NCI-H1436 (cell line): ENCODE results near the gene PLPP3.

Experiments used
- DNase-seq: peaks from one replicate; lab custom pipeline; 2025; lab: John Stamatoyannopoulos, UW

The PLPP3 gene

DNA sequence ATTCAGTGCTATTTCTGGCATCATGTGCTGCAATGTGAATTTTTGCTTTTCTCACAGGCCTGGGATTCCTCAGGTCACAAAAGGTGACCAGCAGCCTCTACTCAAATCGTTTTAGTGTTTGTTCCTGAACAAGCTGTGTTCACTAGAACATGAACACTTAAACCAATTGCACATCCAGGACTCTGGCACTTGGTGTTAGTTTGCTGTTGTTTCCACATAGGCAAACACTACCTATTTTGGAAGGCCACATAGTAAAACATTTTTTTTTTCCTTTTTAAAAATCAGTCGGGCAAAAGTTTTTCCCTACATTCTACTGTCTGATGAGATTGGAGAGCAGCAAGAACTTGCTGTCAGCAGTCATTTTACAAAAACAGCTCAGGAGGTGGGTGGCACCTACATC, 83.2 kb downstream of the PLPP3 start:
- DNase-seq, result no peak

DNA sequence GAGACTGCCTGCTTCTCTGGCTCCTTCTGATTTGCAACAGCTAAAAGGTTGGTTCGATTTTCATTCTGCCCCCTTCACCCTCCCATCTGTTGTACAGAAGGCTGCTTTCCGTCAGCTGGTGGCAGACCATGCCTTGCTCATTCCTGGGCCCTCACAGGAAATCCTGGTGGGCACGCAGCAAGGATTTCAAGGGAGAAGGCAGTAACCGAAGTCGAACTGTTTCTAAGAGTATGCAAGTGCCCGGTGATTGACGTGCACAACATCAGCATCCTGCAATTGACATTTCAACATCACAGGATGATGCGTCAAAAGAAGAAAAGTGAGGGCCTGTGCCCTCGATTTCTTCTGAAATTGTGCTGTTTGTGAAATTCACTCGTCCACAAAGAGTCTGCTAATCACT, 83.8 kb downstream of the PLPP3 start:
- no peak for DNase-seq

DNA sequence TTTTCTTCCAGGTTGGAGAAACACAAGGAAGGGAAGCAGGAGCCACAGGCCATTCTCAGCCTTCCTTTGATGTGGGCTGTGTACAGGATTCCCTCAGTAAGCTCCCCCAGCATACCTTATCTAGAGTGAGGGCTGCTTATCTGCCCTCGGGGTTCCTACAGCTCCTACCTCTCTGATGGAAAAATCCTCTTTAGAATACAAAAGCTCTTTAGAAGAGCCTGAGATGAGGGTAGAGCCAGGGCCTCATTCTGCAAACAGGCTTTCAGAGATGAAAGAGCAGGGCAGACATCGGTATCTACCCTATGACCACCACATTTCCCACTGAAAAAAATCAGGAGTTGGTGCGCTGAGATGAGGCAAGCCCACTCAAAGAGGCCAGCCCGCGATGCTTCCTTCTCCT, 85.1 kb downstream of the PLPP3 start:
- no peak for DNase-seq

DNA sequence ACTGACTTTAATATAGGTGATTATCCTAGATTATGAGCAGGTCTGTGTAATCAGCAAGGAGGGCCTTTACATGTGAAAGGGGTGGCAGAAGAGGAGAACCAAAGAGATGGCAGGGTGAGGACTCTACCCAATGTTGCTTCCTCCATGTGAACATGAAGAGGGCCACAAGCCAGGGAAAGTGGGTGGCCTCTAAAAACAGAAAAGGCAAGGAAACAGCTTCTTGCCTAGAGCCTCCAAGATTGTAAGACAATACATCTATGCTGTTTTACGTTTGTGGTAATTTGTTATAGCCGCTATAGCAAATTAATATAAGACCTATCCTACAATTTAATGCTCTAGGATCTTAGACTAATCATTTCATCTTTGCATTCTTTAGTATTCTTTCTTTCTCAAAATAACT, 85.5 kb downstream of the PLPP3 start:
- no peak for DNase-seq

DNA sequence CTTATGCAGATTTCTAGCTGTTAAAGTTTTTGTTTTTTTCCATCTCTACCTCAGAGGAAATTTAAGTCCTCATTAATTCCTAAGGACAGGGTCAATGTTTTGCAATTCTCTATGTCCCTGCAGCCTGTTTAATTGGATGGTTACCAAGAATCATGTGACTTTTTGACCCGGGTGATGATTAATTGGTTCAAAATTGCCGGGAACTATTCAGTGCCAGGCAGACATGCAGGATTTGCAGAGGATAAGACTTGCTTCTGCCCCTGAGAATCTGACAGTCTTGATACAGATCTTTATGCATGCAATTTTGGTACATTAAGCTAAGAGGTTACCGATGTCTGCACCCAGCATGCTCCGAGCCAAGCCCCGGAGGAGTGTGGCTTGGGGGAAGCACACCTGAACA, 87.9 kb downstream of the PLPP3 start:
- no peak for DNase-seq

DNA sequence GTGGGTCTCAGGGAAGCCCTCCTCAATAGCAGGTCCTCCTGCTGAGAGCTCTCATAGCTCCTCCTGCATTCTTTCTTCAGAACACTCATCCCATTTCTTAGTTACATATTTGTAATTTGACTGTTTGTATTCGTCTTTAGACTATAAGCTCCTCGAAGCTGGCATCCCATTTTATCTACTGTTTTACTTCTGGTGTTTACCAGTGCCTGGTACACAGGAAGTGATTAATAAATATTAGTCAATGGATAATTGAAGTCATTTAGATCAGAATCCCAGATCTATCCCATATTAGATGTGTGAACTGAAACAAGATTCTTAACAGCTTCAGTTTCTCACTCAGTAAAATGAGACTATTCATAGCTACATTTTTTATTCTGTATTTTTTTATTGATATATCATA, 88.7 kb downstream of the PLPP3 start:
- no peak for DNase-seq

DNA sequence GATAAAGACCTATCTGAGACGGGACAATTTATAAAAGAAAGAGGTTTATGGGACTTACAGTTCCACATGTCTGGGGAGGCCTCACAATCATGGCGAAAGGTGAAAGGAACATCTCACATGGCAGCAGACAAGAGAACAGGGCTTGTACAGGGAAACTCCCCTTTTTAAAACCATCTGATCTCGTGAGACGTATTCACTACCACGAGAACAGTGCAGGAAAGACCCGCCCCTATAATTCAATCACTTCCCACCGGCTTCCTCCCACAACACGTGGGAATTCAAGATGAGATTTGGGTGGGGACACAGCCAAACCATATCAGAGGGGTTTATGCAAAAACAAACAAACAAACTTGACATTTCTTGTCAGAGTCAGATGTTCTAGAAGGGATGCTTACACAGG, 89.7 kb downstream of the PLPP3 start:
- no peak for DNase-seq

DNA sequence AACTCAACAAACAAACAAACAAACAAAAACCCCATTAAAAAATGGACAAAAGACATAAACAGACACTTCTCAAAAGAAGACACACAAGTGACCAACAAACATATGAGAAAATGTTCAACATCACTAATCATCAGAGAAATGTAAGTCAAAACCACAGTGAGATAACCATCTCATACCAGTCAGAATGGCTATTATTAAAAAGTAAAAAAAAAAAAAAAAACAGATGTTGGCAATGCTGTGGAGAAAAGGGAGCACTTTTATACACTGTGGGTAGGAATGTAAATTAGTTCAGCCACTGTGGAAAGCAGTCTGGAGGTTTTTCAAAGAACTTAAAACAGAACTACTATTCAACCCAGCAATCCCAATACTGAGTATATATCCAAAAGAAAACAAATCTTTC, 94.7 kb downstream of the PLPP3 start:
- DNase-seq, result no peak

DNA sequence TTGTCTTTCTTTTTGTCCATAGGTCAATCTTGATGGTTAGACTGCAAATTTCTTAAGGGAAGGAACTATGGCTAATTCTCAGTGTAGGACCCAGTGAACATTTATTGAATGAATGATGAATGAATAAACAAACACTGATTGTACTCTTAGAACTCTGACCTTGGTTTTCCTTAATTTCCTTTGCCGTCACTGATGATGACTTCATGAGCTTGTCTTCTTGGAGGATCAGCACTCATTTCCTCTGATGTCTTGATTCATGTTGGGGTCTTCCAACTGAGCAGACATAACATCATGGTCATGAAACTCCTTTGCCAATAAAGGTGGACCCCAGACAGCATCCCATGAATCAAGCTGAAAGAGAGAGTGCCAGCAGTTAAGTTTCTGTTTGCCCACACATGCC, 96.3 kb downstream of the PLPP3 start:
- DNase-seq, result no peak

DNA sequence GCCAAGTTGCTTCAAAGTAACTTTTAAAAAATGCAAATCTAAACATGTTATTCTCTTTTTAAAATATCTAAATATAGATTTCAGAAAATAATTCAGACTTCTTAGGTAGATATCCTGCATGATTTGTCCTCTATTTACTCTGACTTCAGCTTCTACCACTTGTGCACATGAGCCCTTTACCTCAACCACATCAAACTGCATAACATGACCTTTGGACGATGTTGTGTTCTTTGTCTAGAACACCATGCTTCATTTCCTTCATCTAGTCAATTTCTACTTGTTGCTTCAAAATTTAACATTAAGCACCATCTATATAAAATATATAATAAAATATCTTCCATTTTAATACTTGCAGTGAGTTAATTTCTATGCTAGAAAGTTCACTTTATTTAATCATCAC, 96.9 kb downstream of the PLPP3 start:
- DNase-seq, result no peak

DNA sequence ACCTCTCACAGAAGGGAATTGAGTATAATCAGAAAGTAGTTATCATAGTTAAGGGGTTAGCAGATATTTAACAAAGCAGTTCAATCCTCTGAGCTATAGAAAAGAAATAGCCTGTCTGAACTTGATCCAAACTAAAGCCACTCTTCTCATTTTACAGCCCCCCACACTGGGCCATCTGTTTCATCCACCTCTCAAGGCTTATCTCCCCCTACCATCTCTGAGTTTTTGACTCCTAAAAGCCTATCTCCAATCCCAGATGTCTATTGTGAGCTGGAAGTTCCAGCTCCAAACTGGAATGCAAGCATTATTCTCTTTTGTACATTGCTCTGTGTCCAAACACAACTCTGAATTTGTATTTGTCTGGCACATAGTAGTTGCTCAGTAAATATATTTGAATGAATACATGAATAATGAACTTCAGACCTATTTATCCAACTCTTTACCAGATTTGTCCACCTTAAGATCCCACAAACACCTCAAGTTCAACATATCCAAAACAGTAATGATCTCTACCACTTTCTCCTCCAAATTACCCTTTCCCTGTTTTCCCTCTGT, 98.1 kb downstream of the PLPP3 start:
- no peak for DNase-seq

DNA sequence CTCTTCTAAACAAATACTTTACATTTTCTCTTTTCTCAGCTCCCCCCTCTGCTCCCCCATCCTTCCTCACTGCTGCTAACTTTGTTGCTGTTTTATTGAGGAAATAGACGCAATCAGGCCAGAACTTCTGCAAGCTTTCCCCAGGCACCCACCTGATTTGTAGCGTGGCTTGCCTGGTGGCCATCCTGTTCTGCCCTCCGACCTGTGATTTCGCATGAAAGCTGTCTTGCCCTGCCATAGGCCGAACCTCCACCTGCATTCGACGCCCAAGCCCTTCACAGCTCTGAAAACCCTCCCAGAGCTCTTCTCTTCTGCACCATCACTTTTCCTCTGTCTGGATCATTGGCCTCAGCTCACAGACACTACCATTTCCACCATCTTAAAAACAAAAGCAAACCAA, 100.6 kb downstream of the PLPP3 start:
- no peak for DNase-seq

DNA sequence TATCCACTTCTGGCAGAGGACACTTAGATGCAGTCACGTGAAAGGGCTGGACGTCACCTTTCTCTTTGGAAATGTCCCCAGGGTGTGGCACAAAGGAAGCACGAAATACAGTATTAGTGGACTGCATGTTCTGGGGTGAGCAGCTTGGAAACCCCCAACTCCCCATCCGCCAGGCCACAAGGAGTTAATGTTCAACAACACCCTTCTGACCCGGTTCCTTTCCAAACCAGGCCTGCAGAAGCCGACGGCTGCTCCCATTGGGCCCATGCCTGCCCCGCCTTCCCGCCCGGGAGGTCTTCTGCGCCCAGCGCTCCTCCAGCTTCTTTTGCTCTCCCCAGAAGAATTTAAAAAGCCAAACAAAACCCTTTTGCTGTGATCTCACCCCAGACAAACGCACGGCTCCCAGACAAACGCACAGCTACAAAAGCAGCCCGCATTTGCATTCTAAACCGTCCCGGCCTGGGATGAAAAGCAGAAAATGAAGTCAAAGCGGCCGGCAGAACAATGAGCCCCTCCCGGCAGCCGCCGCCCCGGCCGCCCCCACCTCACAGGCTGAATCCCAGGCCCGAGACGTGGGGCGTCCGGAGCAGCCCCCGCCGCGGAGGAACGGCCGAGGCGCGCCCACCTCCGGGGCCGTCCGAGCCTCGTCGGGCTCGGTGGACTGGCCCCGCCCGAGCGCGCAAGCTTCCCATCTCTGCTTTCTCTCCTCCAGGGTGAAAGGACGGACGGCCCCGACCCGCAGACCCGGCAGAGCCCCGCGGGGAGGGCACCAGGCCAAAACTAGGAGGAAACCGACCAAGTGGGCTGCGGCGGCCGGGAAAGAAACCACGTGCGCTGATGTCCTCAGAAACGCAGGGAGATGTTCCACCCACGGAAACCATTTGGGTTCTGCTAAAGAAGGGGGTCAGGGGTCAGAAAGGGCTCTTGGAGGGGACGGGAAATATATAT, 101.9 kb downstream of the PLPP3 start:
- no peak for DNase-seq

DNA sequence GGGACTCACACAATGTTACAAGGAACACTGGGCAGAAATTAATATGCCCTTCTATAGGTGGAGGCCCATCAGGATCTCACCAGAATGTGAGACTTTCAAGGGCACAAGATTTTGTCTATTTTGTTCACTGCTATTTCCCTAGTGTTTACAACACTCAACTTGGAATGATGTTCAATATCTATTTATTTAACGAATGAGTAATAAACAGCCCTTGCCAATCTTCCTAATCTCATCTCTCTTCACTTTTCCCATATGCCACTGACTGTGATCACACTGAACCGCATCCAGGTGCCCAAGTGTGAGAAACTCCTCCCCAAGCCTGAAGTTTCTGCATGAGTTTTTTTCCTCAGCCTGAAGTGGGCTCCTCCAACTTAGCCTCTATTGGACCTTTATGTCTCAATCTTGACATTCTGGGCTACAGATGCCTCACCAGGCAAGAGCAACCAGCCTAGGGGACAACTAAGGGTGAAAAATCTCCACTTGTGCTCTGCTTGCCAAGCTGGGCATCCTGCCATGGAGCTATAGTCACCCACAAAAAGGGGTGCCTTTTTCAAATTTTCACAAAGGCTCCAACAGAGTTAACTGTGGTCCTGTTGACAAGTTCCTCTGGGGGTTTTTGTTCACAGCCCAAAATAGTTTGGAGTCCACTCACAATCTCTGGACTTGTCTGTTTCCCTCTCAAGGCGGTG, 105.6 kb downstream of the PLPP3 start:
- no peak for DNase-seq

DNA sequence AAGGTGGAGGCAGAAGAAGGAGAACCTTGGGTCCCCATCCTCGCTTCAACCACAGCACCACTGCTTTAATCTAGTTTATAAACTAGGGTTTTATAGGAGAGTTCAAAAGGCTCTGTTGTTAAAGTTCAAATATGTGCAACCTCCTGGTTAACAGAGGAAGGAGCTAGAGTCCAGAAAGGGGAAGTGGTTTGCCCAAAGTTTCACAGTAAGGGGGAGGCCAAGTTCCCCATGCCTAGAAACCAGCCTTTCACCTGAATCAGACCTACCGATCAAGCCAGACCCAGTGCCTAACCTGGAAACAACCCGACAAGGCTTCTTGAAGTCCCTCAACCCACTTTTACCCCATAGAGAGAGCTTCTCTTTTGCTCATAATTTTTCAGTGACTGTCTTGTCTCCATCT, 106.5 kb downstream of the PLPP3 start:
- no peak for DNase-seq

DNA sequence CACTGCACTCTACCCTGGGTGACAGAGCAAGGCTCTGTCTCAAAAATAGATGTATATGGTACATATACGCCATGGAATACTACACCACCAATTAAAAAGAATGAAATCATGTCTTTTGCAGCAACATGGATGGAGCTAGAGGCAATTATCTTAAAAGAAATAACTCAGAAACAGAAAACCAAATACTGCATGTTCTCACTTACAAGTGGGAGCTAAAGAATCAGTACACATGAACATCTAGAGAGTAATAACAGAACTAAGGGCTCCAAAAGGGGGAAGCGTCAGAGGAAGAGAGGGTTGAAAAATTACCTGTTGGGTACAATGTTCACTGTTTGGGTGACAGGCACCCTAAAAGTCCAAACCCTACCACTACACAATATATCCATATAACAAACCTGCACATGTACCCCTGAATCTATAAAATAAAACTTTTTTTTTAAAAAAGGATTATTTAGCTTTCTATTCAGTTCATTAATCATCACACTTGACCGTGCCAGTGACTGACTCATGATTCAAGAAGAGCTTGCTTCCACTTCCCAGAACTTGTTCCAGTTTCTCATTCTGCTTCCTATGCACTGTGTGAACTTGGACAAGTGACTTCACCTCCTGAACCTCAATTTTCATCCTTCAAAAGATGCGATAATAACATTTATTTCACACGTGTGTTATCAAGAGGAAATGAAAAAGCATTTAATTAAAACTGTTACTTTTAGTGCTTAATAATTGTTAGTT, 109.6 kb downstream of the PLPP3 start:
- DNase-seq, result no peak

DNA sequence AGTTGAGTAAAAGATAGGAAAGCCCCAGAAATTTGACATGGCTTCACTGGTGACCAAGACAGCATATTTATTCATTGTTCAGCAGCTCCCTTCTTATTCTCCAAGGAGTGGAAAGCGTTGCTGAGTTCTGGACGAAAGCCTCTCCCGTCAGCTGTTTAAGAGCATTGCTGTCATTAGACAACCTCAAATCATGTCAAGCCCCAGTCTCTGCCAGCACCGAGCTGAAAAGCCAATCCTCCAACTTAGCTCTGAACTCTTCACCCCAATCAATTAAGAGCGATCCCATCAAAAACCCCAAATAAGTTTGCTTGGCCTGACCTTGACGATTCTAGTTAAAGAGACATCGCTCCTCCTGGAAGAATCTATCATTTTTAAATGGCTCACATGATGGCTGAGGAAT, 110.8 kb downstream of the PLPP3 start:
- no peak for DNase-seq

DNA sequence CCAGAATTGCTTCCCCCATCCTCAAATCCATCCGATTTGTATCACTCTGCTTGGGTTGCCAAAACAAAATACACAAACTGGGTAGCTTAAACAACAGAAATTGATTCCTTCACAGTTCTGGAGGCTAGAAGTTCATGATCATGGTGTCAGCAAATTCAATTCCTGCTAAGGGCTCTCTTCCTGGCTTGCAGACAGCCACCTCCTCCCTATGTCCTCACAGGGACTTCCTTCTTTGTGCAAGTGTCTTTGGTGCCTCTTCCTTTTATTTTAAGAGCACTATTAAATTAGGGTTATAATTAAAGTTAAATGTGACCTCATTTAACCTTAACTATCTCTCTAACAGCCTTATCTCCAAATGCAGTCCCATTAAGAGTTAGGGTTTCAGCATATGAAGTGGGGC, 112.8 kb downstream of the PLPP3 start:
- DNase-seq, result no peak

DNA sequence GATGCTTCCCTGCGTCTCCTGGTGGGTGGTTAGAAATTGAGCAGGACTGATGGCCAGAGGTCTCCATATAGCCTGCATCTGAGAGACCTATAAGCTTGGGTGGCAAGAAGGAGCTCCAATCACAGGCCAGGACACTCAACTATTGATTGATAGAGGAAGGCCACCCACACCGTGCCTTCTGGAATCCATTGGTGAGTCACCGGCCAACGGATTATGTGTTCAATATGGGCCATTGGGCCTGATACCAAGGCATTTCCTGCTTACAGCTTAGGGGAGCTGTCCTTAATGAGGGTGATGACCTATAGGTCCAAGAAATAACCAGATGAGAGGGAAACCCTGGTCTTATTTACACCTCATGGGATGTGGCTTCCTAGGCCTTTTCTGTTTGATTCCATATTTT, 115.1 kb downstream of the PLPP3 start:
- no peak for DNase-seq

DNA sequence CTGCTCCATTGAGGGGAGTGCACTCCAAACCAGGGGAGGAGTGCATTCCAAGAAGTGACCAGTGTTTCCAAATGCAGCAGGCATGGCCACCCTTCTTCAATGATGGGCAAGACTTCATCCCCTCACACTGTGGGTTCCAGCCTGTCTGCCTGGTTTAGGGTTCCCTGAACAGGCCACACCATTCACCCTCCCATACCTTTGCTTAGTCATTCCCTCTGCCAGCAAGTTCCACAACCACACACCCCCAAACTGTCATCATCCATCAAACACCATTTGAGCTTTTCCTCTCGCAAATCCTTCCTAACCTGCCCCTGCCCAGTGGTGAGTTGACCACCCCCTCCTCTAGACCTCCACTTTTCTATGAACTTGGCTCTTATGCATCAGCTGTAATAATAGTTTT, 116.0 kb downstream of the PLPP3 start:
- no peak for DNase-seq

DNA sequence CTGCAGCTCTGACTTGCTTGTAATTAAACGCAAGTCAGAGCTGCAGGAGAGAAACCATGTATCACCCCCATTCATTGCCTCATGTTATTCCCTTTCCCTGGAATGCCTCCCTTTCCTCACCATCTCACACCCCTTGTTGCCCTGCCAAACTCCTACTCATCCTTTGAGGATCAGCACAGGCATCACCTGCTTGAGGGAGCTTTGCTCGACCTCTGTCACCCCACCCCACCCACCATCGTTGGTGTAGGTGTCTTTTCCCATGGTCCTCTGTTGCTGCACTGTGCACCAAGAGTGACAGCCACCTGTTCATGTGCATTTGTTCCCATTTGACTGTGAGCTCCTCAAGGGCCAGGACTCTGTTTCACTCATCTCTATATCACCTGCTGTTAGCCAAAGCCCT, 117.2 kb downstream of the PLPP3 start:
- DNase-seq, result no peak
